ENCODE results near the gene SLC25A15. TPM values are rescaled to one million over a fixed set of nuclear protein-coding genes. Genes with fewer than 3 reads are reported as not detected.

SLC25A15 gene
- total RNA-seq, 1 experiment from 2014 or later, result 24.5 TPM

DNA sequence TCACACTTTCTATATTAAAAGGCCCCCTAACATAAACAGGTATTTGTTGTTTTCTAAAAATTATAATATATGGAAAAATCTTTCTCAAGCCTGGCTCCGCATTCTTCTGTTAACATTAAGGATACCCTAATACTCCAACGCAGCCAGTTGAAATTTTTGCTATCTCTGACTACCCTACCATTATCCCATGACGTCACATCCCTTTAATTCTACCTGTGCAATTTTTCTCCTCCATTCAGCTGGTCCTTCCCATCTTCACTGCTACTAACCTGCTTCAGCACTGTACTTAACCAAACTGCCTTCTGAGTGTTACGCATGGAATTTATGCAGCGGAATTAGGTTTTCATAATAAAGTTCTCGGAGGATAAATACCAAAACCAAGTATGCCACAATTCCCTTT is 19.4 kb upstream of the SLC25A15 start:
- Histone ChIP-seq H3K4me2 (ENCODE audit: low read length) (peak overlapping the region; percentile 93), H3K27me3 (ENCODE audit: insufficient read depth, low read length) (no peaks in the 10 kb centered on the region), H4K20me1 (ENCODE audit: insufficient read depth) (no peaks in the 10 kb centered on the region), H3K4me1 (ENCODE audit: control insufficient read depth in 1 of 2, insufficient read depth in 2 of 2, low read length in 2 of 2) (peaks cover 7 to 13% of the 10 kb centered on the region in 2 experiments; a peak in 2 of 4 replicates), H3K9me3 (ENCODE audit: control insufficient read depth in 1 of 2, insufficient read depth in 1 of 2, low read depth in 1 of 2, low read length in 2 of 2) (no peaks in the 10 kb centered on the region), H3K36me3 (ENCODE audit: control insufficient read depth in 1 of 2, insufficient read depth in 2 of 2, low read length in 2 of 2) (peaks cover 0 to 6% of the 10 kb centered on the region in 2 experiments; a peak in 1 of 4 replicates), H2AFZ (ENCODE audit: low read depth, low read length, poor library complexity, severe bottlenecking) (no peak overlapping the region), H3K27ac (ENCODE audit: low read depth, low read length) (no peak overlapping the region), H3K4me3 (replicated peaks in 1 of 2; ENCODE audit: low read depth in 1 of 2, low read length in 2 of 2) (peak overlapping the region; percentile 86 to 94), H3K79me2 (ENCODE audit: insufficient read depth, low read length) (peaks cover 17% of the 10 kb centered on the region), H3K9ac (ENCODE audit: low read length) (peak overlapping the region; percentile 77), H3K9me2 (ENCODE audit: insufficient read depth) (no peaks in the 10 kb centered on the region)
- DNase-seq (ENCODE audit: low read depth, low spot score) (no peak), ATAC-seq (no peak)
- ChIA-PET RAD21 (ENCODE audit: low non-redundant PET in 1 of 2, low total read pairs in 2 of 2, uncharacterized antibody in 2 of 2, unreplicated experiment in 2 of 2) (no interaction called here), CTCF (no interaction called here), POLR2A (no interaction called here)
- no TSS peak for BruUV-seq (replicated peaks)
- no peak for TF ChIP-seq JUND (IDR thresholded peaks at IDR 0.05)
- TF ChIP-seq SP1 (IDR thresholded peaks at IDR 0.05; ENCODE audit: low read depth), result no peak
- TF ChIP-seq, protein P1, sequence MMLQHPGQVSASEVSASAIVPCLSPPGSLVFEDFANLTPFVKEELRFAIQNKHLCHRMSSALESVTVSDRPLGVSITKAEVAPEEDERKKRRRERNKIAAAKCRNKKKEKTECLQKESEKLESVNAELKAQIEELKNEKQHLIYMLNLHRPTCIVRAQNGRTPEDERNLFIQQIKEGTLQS (IDR thresholded peaks at IDR 0.05), result no peak
- TF ChIP-seq RAD21 (IDR thresholded peaks at IDR 0.05; ENCODE audit: low read depth), result no peak
- TF ChIP-seq, protein P2, sequence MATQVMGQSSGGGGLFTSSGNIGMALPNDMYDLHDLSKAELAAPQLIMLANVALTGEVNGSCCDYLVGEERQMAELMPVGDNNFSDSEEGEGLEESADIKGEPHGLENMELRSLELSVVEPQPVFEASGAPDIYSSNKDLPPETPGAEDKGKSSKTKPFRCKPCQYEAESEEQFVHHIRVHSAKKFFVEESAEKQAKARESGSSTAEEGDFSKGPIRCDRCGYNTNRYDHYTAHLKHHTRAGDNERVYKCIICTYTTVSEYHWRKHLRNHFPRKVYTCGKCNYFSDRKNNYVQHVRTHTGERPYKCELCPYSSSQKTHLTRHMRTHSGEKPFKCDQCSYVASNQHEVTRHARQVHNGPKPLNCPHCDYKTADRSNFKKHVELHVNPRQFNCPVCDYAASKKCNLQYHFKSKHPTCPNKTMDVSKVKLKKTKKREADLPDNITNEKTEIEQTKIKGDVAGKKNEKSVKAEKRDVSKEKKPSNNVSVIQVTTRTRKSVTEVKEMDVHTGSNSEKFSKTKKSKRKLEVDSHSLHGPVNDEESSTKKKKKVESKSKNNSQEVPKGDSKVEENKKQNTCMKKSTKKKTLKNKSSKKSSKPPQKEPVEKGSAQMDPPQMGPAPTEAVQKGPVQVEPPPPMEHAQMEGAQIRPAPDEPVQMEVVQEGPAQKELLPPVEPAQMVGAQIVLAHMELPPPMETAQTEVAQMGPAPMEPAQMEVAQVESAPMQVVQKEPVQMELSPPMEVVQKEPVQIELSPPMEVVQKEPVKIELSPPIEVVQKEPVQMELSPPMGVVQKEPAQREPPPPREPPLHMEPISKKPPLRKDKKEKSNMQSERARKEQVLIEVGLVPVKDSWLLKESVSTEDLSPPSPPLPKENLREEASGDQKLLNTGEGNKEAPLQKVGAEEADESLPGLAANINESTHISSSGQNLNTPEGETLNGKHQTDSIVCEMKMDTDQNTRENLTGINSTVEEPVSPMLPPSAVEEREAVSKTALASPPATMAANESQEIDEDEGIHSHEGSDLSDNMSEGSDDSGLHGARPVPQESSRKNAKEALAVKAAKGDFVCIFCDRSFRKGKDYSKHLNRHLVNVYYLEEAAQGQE (IDR thresholded peaks at IDR 0.05; ENCODE audit: low read depth), result no peak
- TF ChIP-seq SIN3A (IDR thresholded peaks at IDR 0.05; ENCODE audit: low read depth), result no peak
- TF ChIP-seq EZH2 (IDR thresholded peaks at IDR 0.05), result no peak
- no peak for TF ChIP-seq EZH2phosphoT487 (IDR thresholded peaks at IDR 0.05; ENCODE audit: borderline replicate concordance)
- TF ChIP-seq CBX3 (IDR thresholded peaks at IDR 0.05; ENCODE audit: low read depth), result no peak
- TF ChIP-seq ZFX (IDR thresholded peaks at IDR 0.05), result no peak
- TF ChIP-seq SRF (IDR thresholded peaks at IDR 0.05; ENCODE audit: low read depth), result no peak
- TF ChIP-seq POLR2AphosphoS5 (IDR thresholded peaks at IDR 0.05; ENCODE audit: low read depth, low read length), result no peak
- TF ChIP-seq FOSL1 (IDR thresholded peaks at IDR 0.05; ENCODE audit: low read depth), result no peak
- TF ChIP-seq ELF1 (IDR thresholded peaks at IDR 0.05; ENCODE audit: borderline replicate concordance, low read depth), result no peak
- no peak for TF ChIP-seq ZNF274 (IDR thresholded peaks at IDR 0.05; ENCODE audit: low read depth, low read length)
- no peak for TF ChIP-seq ZBTB33 (IDR thresholded peaks at IDR 0.05; ENCODE audit: extremely low read depth, insufficient replicate concordance, low read length)
- intact Hi-C loops (cut with micrococcal nuclease), result loop anchor here (10.0 kb wide), 1 partner anchor 225 kb away; no protein-coding TSS in a partner anchor

All from HCT116 (cell line).